ENCODE results near the gene CALCOCO1.

GRCh38 chr12:53748072-53748840, 21.0 kb upstream of the CALCOCO1 start:
- TF ChIP-seq POLR2A (conservative IDR thresholded peaks at IDR 0.05): no peak
- no peak for TF ChIP-seq SIN3A (IDR thresholded peaks at IDR 0.05; ENCODE audit: borderline replicate concordance in 2 of 2, control insufficient read depth in 1 of 2, low read depth in 2 of 2, low read length in 2 of 2)
- no peak for TF ChIP-seq STAT6 (CRISPR knock-in tag; IDR thresholded peaks at IDR 0.05)
- TF ChIP-seq CTCF (IDR thresholded peaks at IDR 0.05 in 2 of 3, conservative IDR thresholded peaks at IDR 0.05 in 1 of 3; ENCODE audit: insufficient read depth in 2 of 3, low read depth in 1 of 3, low read length in 3 of 3): no peak
- no peak for TF ChIP-seq ZNF282 (CRISPR knock-in tag; IDR thresholded peaks at IDR 0.05)
- TF ChIP-seq MCM5 (IDR thresholded peaks at IDR 0.05; ENCODE audit: low read depth): no peak
